CD14-positive monocyte (primary cell): ENCODE measurements around the gene CIB1. TPM values are rescaled to one million over a fixed set of nuclear protein-coding genes. Genes with fewer than 3 reads are reported as not detected.

Experiments
- DNase-seq, 3 donors: peaks; one replicate each; pipeline ENCODE4 v3.0.0-alpha.2; 2011 to 2022
- H2AFZ ChIP-seq: 2 replicates; pipeline ENCODE4 v1.6.0; 2012; ENCODE audit warnings: mild to moderate bottlenecking, low read depth, low read length, inconsistent platforms; ENCODE audit not compliant: insufficient read depth, poor library complexity, severe bottlenecking
- H3K27ac ChIP-seq, 2 donors: 1 replicate in 1 of 2; 2 replicates in 1 of 2; pipeline ENCODE4 v1.5.1; 2012 to 2013; ENCODE audit warnings: low read length in 2 of 2, control low read depth in 1 of 2, inconsistent platforms in 1 of 2, low read depth in 1 of 2, mild to moderate bottlenecking in 1 of 2
- H3K27me3 ChIP-seq, 2 donors: one replicate each; pipeline versions ENCODE4 v1.6.0 to v1.6.1; 2011 to 2013; ENCODE audit warnings: low read length in 2 of 2; ENCODE audit not compliant: control insufficient read depth in 2 of 2, insufficient read depth in 2 of 2
- H3K36me3 ChIP-seq, 2 donors: replicated peaks in 1 of 2; 1 replicate in 1 of 2; 2 replicates in 1 of 2; pipeline versions ENCODE4 v1.5.1 to v1.6.1; 2012 to 2013; ENCODE audit warnings: low read length in 2 of 2, control low read depth in 1 of 2, inconsistent platforms in 1 of 2, mild to moderate bottlenecking in 1 of 2; ENCODE audit not compliant: insufficient read depth in 2 of 2, control insufficient read depth in 1 of 2
- H3K4me1 ChIP-seq, 2 donors: 1 replicate in 1 of 2; 2 replicates in 1 of 2; pipeline versions ENCODE4 v1.5.1 to v1.6.1; 2012 to 2013; ENCODE audit warnings: low read length in 2 of 2, control low read depth in 1 of 2, inconsistent platforms in 1 of 2, mild to moderate bottlenecking in 1 of 2, moderate library complexity in 1 of 2; ENCODE audit not compliant: insufficient read depth in 2 of 2, control insufficient read depth in 1 of 2
- H3K4me2 ChIP-seq: replicated peaks from 2 replicates; pipeline ENCODE3; 2012; ENCODE audit warnings: low read length, moderate library complexity, mild to moderate bottlenecking; ENCODE audit not compliant: poor library complexity, severe bottlenecking; ENCODE audit errors: extremely low read depth
- H3K4me3 ChIP-seq, 3 experiments: fragments of 200-600 bp in 1 of 3; sonication (generic) in 1 of 3; replicated peaks in 1 of 3; 1 replicate in 2 of 3; 2 replicates in 1 of 3; pipeline ENCODE4 v1.5.1; 2011 to 2013; ENCODE audit warnings: low read length in 3 of 3, mild to moderate bottlenecking in 3 of 3, control low read depth in 2 of 3, low read depth in 2 of 3, inconsistent platforms in 1 of 3, moderate library complexity in 1 of 3
- H3K79me2 ChIP-seq: 2 replicates; pipeline ENCODE4 v1.6.0; 2012; ENCODE audit warnings: mild to moderate bottlenecking, control low read depth, inconsistent platforms, low read length, moderate library complexity; ENCODE audit not compliant: insufficient read depth
- H3K9ac ChIP-seq: 2 replicates; pipeline ENCODE4 v1.6.0; 2017; ENCODE audit warnings: low read length, mild to moderate bottlenecking; ENCODE audit not compliant: insufficient read depth, poor library complexity, severe bottlenecking
- H3K9me3 ChIP-seq, 2 donors: replicated peaks in 1 of 2; 1 replicate in 1 of 2; 2 replicates in 1 of 2; pipeline versions ENCODE4 v1.5.1 to v1.6.1; 2012 to 2013; ENCODE audit warnings: low read length in 2 of 2, control low read depth in 1 of 2; ENCODE audit not compliant: control insufficient read depth in 1 of 2, insufficient read depth in 1 of 2
- H4K20me1 ChIP-seq: 2 replicates; pipeline ENCODE4 v1.6.0; 2012; ENCODE audit warnings: mild to moderate bottlenecking, low read length, control low read depth, moderate library complexity; ENCODE audit not compliant: insufficient read depth
- H3K27ac Mint-ChIP-seq, 7 donors: one replicate each; pipeline ENCODE4 v1.8.0; 2020; ENCODE audit warnings: mild to moderate bottlenecking in 7 of 7, mixed read lengths in 7 of 7, moderate library complexity in 6 of 7, inconsistent platforms in 2 of 7
- H3K27me3 Mint-ChIP-seq, 3 donors: one replicate each; pipeline ENCODE4 v1.8.0; 2021 to 2022; ENCODE audit warnings: low read depth in 3 of 3, mild to moderate bottlenecking in 3 of 3, mixed read lengths in 3 of 3, moderate library complexity in 3 of 3, inconsistent platforms in 1 of 3
- H3K36me3 Mint-ChIP-seq, 2 donors: one replicate each; pipeline ENCODE4 v1.8.0; 2020; ENCODE audit warnings: mixed read lengths in 2 of 2, inconsistent platforms in 1 of 2, mild to moderate bottlenecking in 1 of 2
- H3K4me1 Mint-ChIP-seq: one replicate; pipeline ENCODE4 v1.8.0; 2020; ENCODE audit warnings: mild to moderate bottlenecking, mixed read lengths
- H3K4me3 Mint-ChIP-seq, 2 donors: one replicate each; pipeline ENCODE4 v1.8.0; 2020; ENCODE audit warnings: mild to moderate bottlenecking in 2 of 2, mixed read lengths in 2 of 2, moderate library complexity in 1 of 2
- H3K9me3 Mint-ChIP-seq, 7 donors: one replicate each; pipeline ENCODE4 v1.8.0; 2020 to 2022; ENCODE audit warnings: mixed read lengths in 7 of 7, mild to moderate bottlenecking in 6 of 7, moderate library complexity in 6 of 7, inconsistent platforms in 2 of 7
- WGBS: methylation state at CpG from one replicate; pipeline ENCODE4 v1.1.5; 2013; ENCODE audit warnings: missing lambda C conversion rate; ENCODE audit not compliant: insufficient coverage; 5-methylcytosine and 5-hydroxymethylcytosine counted together
- intact Hi-C, 2 donors: fragments of 100-400 bp; cut with micrococcal nuclease; formaldehyde crosslinking; loops; one replicate each; pipeline versions ENCODE4 v1.15.0 to v1.15.1; 2023
- polyA plus RNA-seq, 3 donors: library from polyadenylated mRNA; depleted of rRNA in 1 of 3; unstranded in 2 of 3; stranded (reverse) in 1 of 3; fragments of 300-500 nt in 2 of 3; fragments of >200 nt in 1 of 3; fragmentation: Illumina TruSeq in 2 of 3; gene quantifications; 1 replicate in 2 of 3; 2 replicates in 1 of 3; pipeline ENCODE4 v1.2.3, GENCODE V29; 2012 to 2021
- TF ChIP-seq, protein P1 (sequence below): fragments of 200-600 bp; IDR thresholded peaks from one replicate; pipeline ENCODE4 v1.8.0; 2022; ENCODE audit warnings: antibody characterized with exemption, mild to moderate bottlenecking

The CIB1 gene
- polyA plus RNA-seq, 3 donors = 77.5 to 197 (median 169) TPM

DNA sequence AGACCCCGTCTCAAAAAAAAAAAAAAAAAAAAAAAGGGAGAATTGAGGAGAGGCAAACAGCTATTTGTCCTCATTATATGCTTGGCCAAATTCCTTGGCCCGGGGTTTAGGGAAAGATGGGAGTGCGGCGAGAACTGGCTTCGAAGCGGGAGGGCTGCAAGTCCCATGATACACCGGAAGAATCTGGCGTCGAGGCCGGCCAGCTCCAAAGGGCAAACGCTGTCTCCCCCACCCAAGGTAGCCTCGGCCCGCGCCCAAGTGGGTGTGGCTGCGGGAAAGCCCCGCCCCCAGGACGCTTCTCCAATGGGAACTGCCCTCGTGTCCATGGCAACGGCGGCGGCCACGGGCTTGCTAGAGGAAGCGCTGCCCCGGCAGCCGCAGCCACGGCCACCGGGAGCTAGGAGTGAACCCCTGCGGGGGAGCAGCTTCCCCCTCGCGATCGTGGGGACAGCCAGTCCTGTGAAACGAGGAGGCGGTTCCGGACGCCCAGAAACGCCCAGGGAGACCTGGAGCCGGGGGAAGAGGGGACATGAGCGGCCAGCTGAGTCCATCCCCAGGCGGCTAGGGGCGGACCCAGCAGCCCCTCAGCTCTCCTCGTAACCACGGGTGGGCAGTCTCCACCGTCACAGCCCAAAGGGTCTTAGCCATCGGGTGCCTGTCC is 15.6 kb upstream of the CIB1 start, which contains the start of gene TTLL13:
Gene TTLL13, plus strand, starts transcription at position 354 of the 661 bp plus-strand sequence. CDS start 1,075 bp downstream, outside the sequence.
- Mint-ChIP-seq H3K4me3 (peak within 1 kb of the TSS; percentile 70 to 86), H3K9me3 (peaks cover 0 to 3% (median 0%) of the 10 kb centered on the region in 7 donors), H3K27ac (peak within 1 kb of the TSS in 4 of 7 donors; percentile 45 to 80 (median 63)), H3K36me3 (no peaks in the 10 kb centered on the region), H3K27me3 (peaks cover 4 to 15% (median 14%) of the 10 kb centered on the region in 3 donors), H3K4me1 (peaks cover 16% of the 10 kb centered on the region)
- Histone ChIP-seq H3K9ac (peak within 1 kb of the TSS; percentile 21), H3K36me3 (no peaks in the 10 kb centered on the region), H3K79me2 (no peaks in the 10 kb centered on the region), H3K4me2 (peak within 1 kb of the TSS; percentile 97), H3K4me1 (peaks cover 12 to 14% of the 10 kb centered on the region in 2 donors), H3K27ac (no peak within 1 kb of the TSS), H4K20me1 (no peaks in the 10 kb centered on the region), H3K9me3 (no peaks in the 10 kb centered on the region), H3K4me3 (peak within 1 kb of the TSS; percentile 28 to 73 (median 29)), H3K27me3 (peaks cover 0 to 5% of the 10 kb centered on the region in 2 donors), H2AFZ (peak within 1 kb of the TSS; percentile 76)
- WGBS = 1% methylated on average over 40 of the region's 44 CpGs
- TF ChIP-seq, protein P1, sequence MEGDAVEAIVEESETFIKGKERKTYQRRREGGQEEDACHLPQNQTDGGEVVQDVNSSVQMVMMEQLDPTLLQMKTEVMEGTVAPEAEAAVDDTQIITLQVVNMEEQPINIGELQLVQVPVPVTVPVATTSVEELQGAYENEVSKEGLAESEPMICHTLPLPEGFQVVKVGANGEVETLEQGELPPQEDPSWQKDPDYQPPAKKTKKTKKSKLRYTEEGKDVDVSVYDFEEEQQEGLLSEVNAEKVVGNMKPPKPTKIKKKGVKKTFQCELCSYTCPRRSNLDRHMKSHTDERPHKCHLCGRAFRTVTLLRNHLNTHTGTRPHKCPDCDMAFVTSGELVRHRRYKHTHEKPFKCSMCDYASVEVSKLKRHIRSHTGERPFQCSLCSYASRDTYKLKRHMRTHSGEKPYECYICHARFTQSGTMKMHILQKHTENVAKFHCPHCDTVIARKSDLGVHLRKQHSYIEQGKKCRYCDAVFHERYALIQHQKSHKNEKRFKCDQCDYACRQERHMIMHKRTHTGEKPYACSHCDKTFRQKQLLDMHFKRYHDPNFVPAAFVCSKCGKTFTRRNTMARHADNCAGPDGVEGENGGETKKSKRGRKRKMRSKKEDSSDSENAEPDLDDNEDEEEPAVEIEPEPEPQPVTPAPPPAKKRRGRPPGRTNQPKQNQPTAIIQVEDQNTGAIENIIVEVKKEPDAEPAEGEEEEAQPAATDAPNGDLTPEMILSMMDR = no peak
- peak; percentile 81 to 87 (median 85) for DNase-seq
- intact Hi-C loops = no loop called here

DNA sequence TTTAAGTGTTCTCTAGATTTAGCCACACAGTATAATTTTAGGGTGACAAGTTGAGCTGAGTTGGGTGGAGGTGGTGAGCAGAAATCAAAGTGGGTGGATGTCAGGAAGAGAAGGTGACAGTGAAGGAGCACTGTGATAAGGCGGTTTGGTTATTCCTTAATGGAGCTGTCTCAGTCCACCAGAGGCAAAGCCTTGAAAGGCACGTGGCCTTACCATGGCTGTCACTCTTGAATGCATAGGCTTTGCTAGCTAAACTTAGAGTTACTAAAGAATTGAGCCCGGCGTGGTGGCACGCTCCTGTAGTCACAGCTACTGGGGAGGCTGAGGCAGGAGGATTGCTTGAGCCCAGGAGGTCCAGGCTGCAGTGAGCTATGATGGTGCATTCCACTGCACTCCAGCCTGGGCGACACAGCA is 15.1 kb upstream of the CIB1 start:
- DNase-seq = no peak
- TF ChIP-seq, protein P1 = no peak
- Histone ChIP-seq H3K4me2 (peak overlapping the region; percentile 97), H3K36me3 (no peaks in the 10 kb centered on the region), H4K20me1 (no peaks in the 10 kb centered on the region), H3K9ac (no peak overlapping the region), H3K4me3 (peak overlapping the region in 2 of 3 experiments; percentile 28 to 73), H3K27ac (no peak overlapping the region), H2AFZ (no peak overlapping the region), H3K79me2 (no peaks in the 10 kb centered on the region), H3K4me1 (peaks cover 12 to 14% of the 10 kb centered on the region in 2 donors), H3K9me3 (no peaks in the 10 kb centered on the region), H3K27me3 (peaks cover 0 to 5% of the 10 kb centered on the region in 2 donors)
- Mint-ChIP-seq H3K27me3 (peaks cover 4 to 15% (median 14%) of the 10 kb centered on the region in 3 donors), H3K9me3 (peaks cover 0 to 3% (median 0%) of the 10 kb centered on the region in 7 donors), H3K4me3 (peak overlapping the region; percentile 70 to 86), H3K4me1 (peaks cover 16% of the 10 kb centered on the region), H3K27ac (peak overlapping the region in 2 of 7 donors; percentile 50 to 76), H3K36me3 (no peaks in the 10 kb centered on the region)
- WGBS = 82% methylated on average over 5 of the region's 6 CpGs
- intact Hi-C loops = no loop called here
